Heart left ventricle (tissue), 16 donors: ENCODE measurements around the gene PRR20C. TPM values are rescaled to one million over a fixed set of nuclear protein-coding genes. Genes with fewer than 3 reads are reported as not detected.
"Not testable (repeated sequence)": the region's sequence is repeated elsewhere in the genome, so short reads cannot be mapped to it uniquely, and the experiment has no call there.

Experiments used
- ATAC-seq, 4 donors: fragments of 200-7000 bp; cut with Tn5 transposase; one replicate each; pipeline ENCODE4 v1.9.1; 2020 to 2022; ENCODE audit warnings: moderate library complexity in 4 of 4, mild to moderate bottlenecking in 3 of 4, moderate number of reproducible peaks in 1 of 4
- DNase-seq, 5 donors: peaks; one replicate each; pipeline ENCODE4 v3.0.0-alpha.2; 2020
- H3K27ac ChIP-seq, 12 donors: fragments of 200-600 bp; sonication (generic) in 4 of 12; one replicate each; pipeline versions ENCODE4 v1.5.0 to v1.8.0; 2016 to 2022; ENCODE audit warnings: mild to moderate bottlenecking in 2 of 12
- H3K27me3 ChIP-seq, 9 donors: fragments of 200-600 bp; sonication (generic) in 2 of 9; one replicate each; pipeline versions ENCODE4 v1.5.1 to v1.8.0; 2016 to 2022; ENCODE audit warnings: mild to moderate bottlenecking in 3 of 9
- H3K36me3 ChIP-seq, 9 donors: fragments of 200-600 bp; sonication (generic) in 2 of 9; one replicate each; pipeline versions ENCODE4 v1.5.0 to v1.8.0; 2018 to 2022; ENCODE audit warnings: mild to moderate bottlenecking in 2 of 9
- H3K4me1 ChIP-seq, 12 donors: fragments of 200-600 bp; sonication (generic) in 4 of 12; one replicate each; pipeline versions ENCODE4 v1.5.0 to v1.8.0; 2016 to 2022; ENCODE audit warnings: mild to moderate bottlenecking in 3 of 12
- H3K4me3 ChIP-seq, 12 donors: fragments of 200-600 bp; sonication (generic) in 4 of 12; one replicate each; pipeline versions ENCODE4 v1.5.0 to v1.8.0; 2017 to 2022; ENCODE audit warnings: mild to moderate bottlenecking in 9 of 12, moderate library complexity in 4 of 12
- H3K9me3 ChIP-seq, 12 donors: fragments of 200-600 bp; sonication (generic) in 4 of 12; one replicate each; pipeline versions ENCODE4 v1.5.0 to v1.8.0; 2016 to 2022; ENCODE audit warnings: mild to moderate bottlenecking in 1 of 12
- POLR2A ChIP-seq, 2 donors: fragments of 450-650 bp; IDR thresholded peaks; one replicate each; pipeline ENCODE4 v1.6.1; 2017; ENCODE audit warnings: antibody characterized with exemption in 2 of 2, mild to moderate bottlenecking in 2 of 2, moderate library complexity in 2 of 2
- WGBS, 4 donors: extraction: QIAGEN DNeasy Blood & Tissue Kit in 2 of 4; methylation state at CpG; one replicate each; pipeline versions ENCODE4 v1.1.5 to v1.1.7; 2013 to 2018; 5-methylcytosine and 5-hydroxymethylcytosine counted together
- intact Hi-C, 10 donors: fragments of 100-400 bp; cut with DNase I; formaldehyde crosslinking; loops; one replicate each; pipeline versions ENCODE4 v1.11.1 to v1.14.2; 2022
- polyA plus RNA-seq, 2 donors: library from polyadenylated mRNA; stranded (reverse); fragments of 200-250 nt; gene quantifications; one replicate each; pipeline ENCODE4 v1.2.3, GENCODE V29; 2013
- total RNA-seq, 9 donors: library from RNA; depleted of rRNA in 2 of 9; stranded (reverse); fragments of >200 nt in 2 of 9; fragmentation: NEBNext Ultra II Directional in 3 of 9; extraction: Animal tissue kit (Norgen Biotek cat#: 25700) in 3 of 9; gene quantifications; one replicate each; pipeline versions ENCODE4 v1.1.0 to v1.2.4, GENCODE V29; 2016 to 2023
- TF ChIP-seq, protein P1 (sequence below), 12 donors: fragments of 200-600 bp; sonication (generic) in 4 of 12; IDR thresholded peaks; one replicate each; pipeline versions ENCODE4 v1.5.0 to v1.8.0; 2018 to 2022; ENCODE audit warnings: antibody characterized with exemption in 12 of 12, mild to moderate bottlenecking in 5 of 12
- donor health status: ischemic (EF 13 %, LVEDD 7.1; RV severe dilation, severe dysfunction).
- donor health status: healthy with polysubstance abuse.
- donor health status: DM: no; HTN: yes; CAD: no.
- donor health status: DM: no; HTN: no; CAD: no.
- donor health status: ischemic (EF 25% LVEDD 6.9; RV normal size, moderate dysfunction).
- donor health status: ischemic (EF 25% LVEDD 5.7; RV mildly dilated, moderate dysfunction).
- donor health status: healthy.
- donor health status: DM: yes; HTN: yes; CAD: no.
- donor health status: ischemic (EF 35%, LVEDD 5.7; RV mildly dilated, moderate dysfunction).
- donor health status: nonischemic (EF 11% LVEDD 7.7; RV severe dilation, severe dysfunction).
- donor health status: DM: yes; HTN: yes; CAD: no.
- donor health status: PGD.
- donor health status: ischemic (EF 29% LVEDD 5.4; RV normal size, mild dysfunction).
- donor health status: nonischemic (EF 23%, LVEDD 6.1; RV moderate dilation, normal function).

The PRR20C gene
- total and polyA plus RNA-seq, 11 donors, result not detected

DNA sequence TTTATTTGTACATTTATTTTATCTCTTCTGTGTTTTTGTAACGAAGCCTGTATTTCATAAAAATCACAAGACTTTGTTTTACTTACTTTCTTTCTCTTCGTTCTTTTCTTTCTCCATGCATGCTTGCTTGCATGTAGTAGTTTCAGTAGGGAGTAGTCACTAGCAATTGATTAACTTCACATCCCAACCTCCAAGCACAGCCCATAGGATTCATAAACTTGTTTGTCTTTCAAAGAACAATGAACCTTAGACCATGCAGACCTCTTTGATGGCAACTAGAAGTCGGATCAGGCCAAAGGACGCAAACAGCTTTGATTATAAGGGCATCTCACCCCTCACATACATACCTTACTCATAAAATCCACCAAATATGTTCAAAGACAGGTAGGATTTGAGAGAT, 16.3 kb upstream of the PRR20C start:
- ATAC-seq (no peak), DNase-seq (no peak)
- TF ChIP-seq, protein P1, sequence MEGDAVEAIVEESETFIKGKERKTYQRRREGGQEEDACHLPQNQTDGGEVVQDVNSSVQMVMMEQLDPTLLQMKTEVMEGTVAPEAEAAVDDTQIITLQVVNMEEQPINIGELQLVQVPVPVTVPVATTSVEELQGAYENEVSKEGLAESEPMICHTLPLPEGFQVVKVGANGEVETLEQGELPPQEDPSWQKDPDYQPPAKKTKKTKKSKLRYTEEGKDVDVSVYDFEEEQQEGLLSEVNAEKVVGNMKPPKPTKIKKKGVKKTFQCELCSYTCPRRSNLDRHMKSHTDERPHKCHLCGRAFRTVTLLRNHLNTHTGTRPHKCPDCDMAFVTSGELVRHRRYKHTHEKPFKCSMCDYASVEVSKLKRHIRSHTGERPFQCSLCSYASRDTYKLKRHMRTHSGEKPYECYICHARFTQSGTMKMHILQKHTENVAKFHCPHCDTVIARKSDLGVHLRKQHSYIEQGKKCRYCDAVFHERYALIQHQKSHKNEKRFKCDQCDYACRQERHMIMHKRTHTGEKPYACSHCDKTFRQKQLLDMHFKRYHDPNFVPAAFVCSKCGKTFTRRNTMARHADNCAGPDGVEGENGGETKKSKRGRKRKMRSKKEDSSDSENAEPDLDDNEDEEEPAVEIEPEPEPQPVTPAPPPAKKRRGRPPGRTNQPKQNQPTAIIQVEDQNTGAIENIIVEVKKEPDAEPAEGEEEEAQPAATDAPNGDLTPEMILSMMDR (IDR thresholded peaks at IDR 0.05), result no peak
- TF ChIP-seq POLR2A (IDR thresholded peaks at IDR 0.05), result no peak
- Histone ChIP-seq H3K9me3 (no peaks in the 10 kb centered on the region), H3K27ac (no peak overlapping the region), H3K4me3 (no peak overlapping the region), H3K4me1 (no peaks in the 10 kb centered on the region), H3K27me3 (no peaks in the 10 kb centered on the region), H3K36me3 (no peaks in the 10 kb centered on the region)
- WGBS, 4 donors, result 72 to 75% (median 74%) methylated on average over 4 of the region's 4 CpGs
- intact Hi-C loops, result no loop called here

GRCh38 chr13:57138988-57139387, 14.9 kb upstream of the PRR20C start:
- intact Hi-C loops, result no loop called here
- no peaks in the 10 kb centered on the region for H3K9me3 ChIP-seq
- H3K27me3 ChIP-seq, result no peaks in the 10 kb centered on the region
- TF ChIP-seq, protein P1 (IDR thresholded peaks at IDR 0.05), result no peak
- TF ChIP-seq POLR2A (IDR thresholded peaks at IDR 0.05), result no peak
- DNase-seq, result no peak
- H3K4me3 ChIP-seq, result no peak overlapping the region
- WGBS, 4 donors, result 87 to 93% (median 90%) methylated on average over 5 of the region's 5 CpGs
- no peak overlapping the region for H3K27ac ChIP-seq
- H3K4me1 ChIP-seq, result no peaks in the 10 kb centered on the region
- H3K36me3 ChIP-seq, result no peaks in the 10 kb centered on the region
- no peak for ATAC-seq

GRCh38 chr13:57139781-57140180, 14.1 kb upstream of the PRR20C start:
- intact Hi-C loops, H3K4me3 ChIP-seq, H3K36me3 ChIP-seq, H3K9me3 ChIP-seq, H3K4me1 ChIP-seq, H3K27me3 ChIP-seq, H3K27ac ChIP-seq, ATAC-seq, DNase-seq: not testable (repeated sequence)
- WGBS, 4 donors, result 89 to 94% (median 91%) methylated on average over 7 to 14 of the region's 18 CpGs; no CpG with 5 or more reads in 1 of the 4 donors

- ATAC-seq, H3K4me3 ChIP-seq, H3K27ac ChIP-seq, intact Hi-C loops, H3K9me3 ChIP-seq, H3K27me3 ChIP-seq, H3K4me1 ChIP-seq, H3K36me3 ChIP-seq, DNase-seq: not testable (repeated sequence)
- WGBS, 4 donors, result 87 to 96% (median 93%) methylated on average over 10 to 16 of the region's 34 CpGs
Observed at GRCh38 chr13:57140235-57140968, 13.5 kb upstream of the PRR20C start, which contains the start of gene PRR20A. TSS of gene PRR20A (plus strand) at chr13:57140918. CDS start at chr13:57141305, 387 bp downstream.

GRCh38 chr13:57147188-57147587, 6.7 kb upstream of the PRR20C start, which contains the start of gene PRR20B:
TSS of gene PRR20B (plus strand) at chr13:57147488. CDS start at chr13:57147875, 387 bp downstream.
- H3K27me3 ChIP-seq, H3K36me3 ChIP-seq, H3K4me1 ChIP-seq, ATAC-seq, H3K27ac ChIP-seq, H3K4me3 ChIP-seq, intact Hi-C loops, H3K9me3 ChIP-seq, DNase-seq: not testable (repeated sequence)
- no CpG with 5 or more reads among the region's 22 CpGs for WGBS, 4 donors

DNA sequence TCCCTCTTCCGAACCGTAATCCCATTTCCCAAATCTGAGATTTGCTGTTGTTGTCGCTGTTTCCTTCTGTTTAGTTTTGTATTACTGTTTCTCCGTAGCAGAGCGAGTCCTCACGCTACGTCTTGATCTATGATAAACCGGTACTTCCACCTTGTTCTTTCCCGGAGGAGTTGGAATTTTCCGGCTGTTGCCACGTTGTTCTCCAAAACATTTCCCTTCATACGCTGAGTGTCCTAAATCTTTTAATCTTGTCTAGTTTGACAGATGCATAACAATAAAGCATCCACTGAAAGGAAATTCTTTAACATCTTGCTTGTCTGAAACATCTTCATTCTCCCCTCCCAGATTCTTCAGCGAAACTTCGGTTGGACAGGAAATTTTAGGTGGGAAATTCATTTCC, 5.8 kb upstream of the PRR20C start:
- H3K4me3 ChIP-seq, H3K4me1 ChIP-seq, H3K36me3 ChIP-seq, H3K9me3 ChIP-seq, H3K27ac ChIP-seq, ATAC-seq, DNase-seq, H3K27me3 ChIP-seq, intact Hi-C loops: not testable (repeated sequence)
- 91 to 94% (median 93%) methylated on average over 6 to 10 of the region's 14 CpGs for WGBS, 4 donors

- H3K36me3 ChIP-seq, ATAC-seq, H3K4me3 ChIP-seq, intact Hi-C loops, H3K27me3 ChIP-seq, H3K27ac ChIP-seq, H3K4me1 ChIP-seq, DNase-seq, H3K9me3 ChIP-seq: not testable (repeated sequence)
- WGBS, 4 donors, result no CpG with 5 or more reads among the region's 22 CpGs
Observed at GRCh38 chr13:57160332-57160731, 6.5 kb downstream of the PRR20C start, which contains the start of gene PRR20D. TSS of gene PRR20D (plus strand) at chr13:57160632. CDS start at chr13:57161019, 387 bp downstream.

GRCh38 chr13:57166897-57167296, 13.0 kb downstream of the PRR20C start, which contains the start of gene PRR20E:
TSS of gene PRR20E (plus strand) at chr13:57167197. CDS start at chr13:57167584, 387 bp downstream.
- H3K4me3 ChIP-seq, H3K9me3 ChIP-seq, H3K27ac ChIP-seq, DNase-seq, ATAC-seq, H3K4me1 ChIP-seq, H3K36me3 ChIP-seq, intact Hi-C loops, H3K27me3 ChIP-seq: not testable (repeated sequence)
- WGBS, 4 donors, result no CpG with 5 or more reads among the region's 22 CpGs
